Measurements from ENCODE around the gene CELF2.

Gene CELF2

GRCh38 chr10:11063856-11064255, 46.2 kb downstream of the CELF2 start:
- no peak for DNase-seq

DNA sequence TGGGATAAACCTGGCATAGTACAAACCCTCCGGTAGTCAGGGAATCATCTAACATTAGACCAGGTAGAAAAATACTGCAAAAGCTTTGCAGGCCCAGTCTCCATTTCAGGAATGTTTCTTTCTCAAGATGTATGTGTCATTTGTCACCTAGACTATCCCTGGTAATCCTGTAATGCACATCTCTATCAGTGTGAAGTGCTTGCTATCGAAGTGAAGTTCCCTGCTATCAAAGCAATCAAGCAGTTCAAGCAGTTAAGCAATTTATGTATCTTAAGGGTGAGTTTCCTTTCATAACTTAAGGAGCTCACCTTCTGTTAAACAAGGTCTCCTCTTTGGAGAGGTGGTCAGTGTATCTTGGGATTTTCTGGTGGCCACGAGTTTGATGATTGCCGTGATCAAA, 47.2 kb downstream of the CELF2 start:
- DNase-seq: no peak

GRCh38 chr10:11065567-11065966, 47.9 kb downstream of the CELF2 start:
- DNase-seq: no peak

GRCh38 chr10:11066520-11066919, 48.8 kb downstream of the CELF2 start:
- DNase-seq: no peak

DNA sequence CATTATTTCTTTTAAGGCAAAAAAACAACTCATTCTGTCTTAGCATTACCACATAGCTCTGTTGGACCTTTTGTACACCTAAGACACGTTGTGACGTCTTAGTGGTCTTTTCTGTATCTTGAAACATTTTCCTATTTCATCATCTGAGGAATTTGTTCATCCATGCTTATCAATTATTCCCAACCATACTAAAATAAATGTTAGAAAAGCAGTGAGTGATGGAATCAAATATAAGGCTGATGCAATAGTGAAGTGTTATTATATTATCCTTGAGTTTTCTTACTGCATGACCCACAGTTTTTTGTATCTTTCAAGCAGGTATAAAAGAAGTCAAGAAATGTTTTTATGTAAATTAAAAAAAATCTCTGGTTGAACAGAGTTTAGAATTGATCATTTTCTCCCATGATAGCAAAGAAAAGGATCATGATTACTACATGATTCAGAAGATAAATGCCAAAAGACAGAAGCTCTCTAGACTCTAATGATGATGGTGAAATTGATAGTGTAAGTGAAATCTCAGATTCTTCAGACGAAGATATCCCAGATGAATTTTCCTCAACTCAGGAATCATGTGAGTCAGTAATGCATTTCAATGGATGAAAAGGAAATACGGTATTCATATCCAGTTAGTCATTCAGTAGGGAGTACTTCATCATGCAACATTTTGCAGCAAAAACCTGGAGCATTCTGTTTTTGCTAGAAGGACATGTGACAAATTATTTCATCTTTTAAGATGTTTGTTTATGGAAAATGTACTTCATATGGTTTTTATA, 51.4 kb downstream of the CELF2 start:
- no peak for DNase-seq

DNA sequence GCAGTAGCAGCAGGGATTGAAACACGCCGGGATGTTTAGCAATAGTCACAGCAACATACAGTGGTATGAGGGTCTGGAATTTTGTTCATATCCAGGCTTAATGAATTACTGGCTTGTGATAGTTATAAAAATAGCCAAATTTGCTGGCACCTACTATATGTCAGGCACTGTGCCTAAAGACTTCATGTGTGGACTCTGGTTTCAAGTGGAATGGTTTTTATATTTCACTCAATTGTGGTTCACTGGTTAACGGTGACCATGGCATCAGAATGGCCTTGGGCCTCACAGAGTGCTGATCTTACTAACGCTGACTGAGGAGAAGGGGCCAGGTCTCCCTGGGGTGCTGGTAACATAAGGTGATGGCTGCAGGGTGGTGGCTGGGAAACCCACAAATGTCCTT, 55.7 kb downstream of the CELF2 start:
- DNase-seq: no peak

GRCh38 chr10:11074536-11075267, 57.0 kb downstream of the CELF2 start:
- no peak for DNase-seq

DNA sequence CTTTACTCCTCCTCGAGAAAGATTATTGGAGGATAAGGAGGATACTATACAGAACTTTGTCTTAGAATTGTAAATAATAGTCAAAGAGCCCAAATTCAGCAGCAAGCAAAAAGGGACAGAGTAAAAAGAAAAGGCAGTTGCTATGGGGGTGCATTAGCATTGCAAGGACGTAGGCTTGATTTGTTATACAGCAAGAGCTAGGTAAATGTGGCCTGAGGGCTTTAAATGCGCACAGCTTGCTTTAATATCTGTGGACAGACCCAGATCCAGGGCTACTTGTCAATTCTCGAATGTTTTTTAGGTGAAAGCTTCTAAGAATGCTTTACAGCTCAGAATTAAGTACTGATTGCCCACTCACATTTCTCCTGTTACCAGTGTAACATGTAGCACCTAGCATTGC, 58.5 kb downstream of the CELF2 start:
- no peak for DNase-seq

DNA sequence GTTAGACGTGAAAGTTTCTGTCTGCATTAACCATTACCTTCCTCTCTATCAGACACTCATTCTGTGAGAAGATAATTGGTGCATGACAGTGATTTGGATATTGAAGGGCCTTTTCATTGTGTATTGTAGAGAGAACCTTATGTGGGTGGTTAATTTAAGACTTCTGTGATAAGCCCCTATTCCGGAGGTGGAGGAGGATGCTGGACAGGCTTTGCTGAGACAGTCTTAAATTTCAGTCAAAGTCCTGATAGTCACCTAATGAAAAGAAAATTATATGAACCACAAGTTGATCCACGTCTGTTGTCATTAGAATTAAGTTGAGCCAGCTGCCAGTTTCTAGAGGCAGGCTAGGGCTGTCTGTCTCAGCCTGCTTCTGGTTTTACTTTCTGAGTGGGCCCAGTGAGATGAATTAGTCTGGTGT, 62.9 kb downstream of the CELF2 start:
- no peak for DNase-seq

- no peak for DNase-seq
These were observed 63.7 kb downstream of the CELF2 start for GRCh38 chr10:11081408-11081807.

DNA sequence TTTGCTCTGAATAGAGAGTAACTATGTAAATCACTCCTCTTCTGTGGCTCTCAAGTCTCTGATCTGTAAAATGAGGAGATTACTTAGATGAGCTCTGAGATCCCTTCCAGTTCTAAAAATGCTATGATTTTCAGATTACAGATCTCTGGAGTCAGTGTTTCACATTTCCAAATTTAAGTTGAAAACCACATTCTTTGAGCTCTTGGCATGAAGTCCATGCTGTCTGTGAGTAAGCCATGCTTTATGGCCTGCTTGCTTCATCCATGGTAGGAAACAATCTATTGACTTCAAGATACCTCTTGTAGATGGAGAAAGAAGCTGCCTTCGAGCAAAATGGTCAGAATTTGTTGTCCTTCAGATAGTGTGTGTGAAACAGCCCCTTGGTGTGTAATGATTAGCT, 64.9 kb downstream of the CELF2 start:
- no peak for DNase-seq

- DNase-seq: no peak
These were observed 65.4 kb downstream of the CELF2 start for GRCh38 chr10:11083051-11083450.

DNA sequence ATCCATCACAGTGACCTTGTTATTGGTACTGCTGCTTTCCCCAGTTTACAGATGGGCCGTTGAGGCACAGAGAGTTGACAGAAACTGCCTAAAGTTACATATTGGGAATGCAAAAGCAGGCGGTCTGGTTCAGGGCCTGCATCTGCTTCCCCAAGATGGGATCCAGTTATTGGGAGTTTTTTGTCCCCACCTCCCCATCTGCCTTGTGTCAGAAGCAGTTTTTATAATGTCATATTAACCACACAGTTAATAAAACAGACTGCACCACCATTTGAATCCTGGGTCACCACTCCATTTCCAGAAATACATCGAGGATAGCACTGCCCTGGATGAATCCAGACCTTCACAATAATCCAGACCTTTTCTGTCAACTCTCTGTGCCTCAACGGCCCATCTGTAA, 67.9 kb downstream of the CELF2 start:
- DNase-seq: no peak

GRCh38 chr10:11086177-11086840, 68.6 kb downstream of the CELF2 start:
- no peak for DNase-seq

GRCh38 chr10:11087372-11087771, 69.7 kb downstream of the CELF2 start:
- DNase-seq: no peak

GRCh38 chr10:11088709-11089108, 71.0 kb downstream of the CELF2 start:
- DNase-seq: no peak

DNA sequence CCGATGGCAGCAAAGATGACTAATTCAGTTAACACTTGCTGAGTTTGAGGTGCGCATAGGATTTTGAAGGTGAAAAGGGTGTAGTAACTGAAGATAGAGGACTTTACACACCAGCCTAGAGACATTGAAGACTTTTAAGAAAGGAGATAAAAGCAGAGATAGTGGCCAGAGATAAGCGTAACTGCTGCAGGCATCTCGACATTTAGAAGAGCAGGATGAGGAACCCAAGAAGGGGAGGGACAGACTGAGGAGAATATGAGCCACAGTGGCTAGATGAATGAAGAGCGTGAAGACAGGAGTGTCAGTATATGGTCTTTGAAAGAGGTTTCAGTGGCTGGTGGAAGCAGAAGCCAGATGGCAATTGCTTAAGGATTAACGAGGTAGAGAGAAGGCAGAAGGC, 71.6 kb downstream of the CELF2 start:
- DNase-seq: no peak

DNA sequence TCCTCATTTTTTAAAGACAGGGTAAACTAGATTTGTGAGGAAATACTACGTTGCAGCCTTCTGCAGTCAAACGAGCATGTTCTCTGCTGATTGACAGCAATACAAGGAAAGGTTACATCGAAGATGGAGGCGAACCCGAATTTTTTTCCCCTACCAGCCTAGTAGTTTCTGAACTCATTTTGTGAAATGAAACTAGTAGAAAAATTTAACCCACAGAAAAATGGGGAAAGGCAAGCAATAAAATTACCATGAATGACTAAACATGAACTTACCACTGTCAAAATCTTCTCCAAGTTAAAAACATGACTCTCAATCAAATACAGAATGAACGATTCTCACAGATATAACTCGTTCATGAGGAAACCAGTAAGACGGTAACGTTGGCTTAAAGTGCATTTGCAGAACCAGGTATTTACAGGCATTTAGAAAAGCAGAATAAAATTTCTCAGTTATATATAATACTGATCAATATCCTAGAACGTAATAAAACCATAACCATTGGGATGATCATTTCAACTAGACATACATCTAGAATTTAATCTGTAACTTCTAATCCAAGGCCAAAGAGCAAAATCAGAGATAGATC, 73.9 kb downstream of the CELF2 start:
- DNase-seq: no peak

DNA sequence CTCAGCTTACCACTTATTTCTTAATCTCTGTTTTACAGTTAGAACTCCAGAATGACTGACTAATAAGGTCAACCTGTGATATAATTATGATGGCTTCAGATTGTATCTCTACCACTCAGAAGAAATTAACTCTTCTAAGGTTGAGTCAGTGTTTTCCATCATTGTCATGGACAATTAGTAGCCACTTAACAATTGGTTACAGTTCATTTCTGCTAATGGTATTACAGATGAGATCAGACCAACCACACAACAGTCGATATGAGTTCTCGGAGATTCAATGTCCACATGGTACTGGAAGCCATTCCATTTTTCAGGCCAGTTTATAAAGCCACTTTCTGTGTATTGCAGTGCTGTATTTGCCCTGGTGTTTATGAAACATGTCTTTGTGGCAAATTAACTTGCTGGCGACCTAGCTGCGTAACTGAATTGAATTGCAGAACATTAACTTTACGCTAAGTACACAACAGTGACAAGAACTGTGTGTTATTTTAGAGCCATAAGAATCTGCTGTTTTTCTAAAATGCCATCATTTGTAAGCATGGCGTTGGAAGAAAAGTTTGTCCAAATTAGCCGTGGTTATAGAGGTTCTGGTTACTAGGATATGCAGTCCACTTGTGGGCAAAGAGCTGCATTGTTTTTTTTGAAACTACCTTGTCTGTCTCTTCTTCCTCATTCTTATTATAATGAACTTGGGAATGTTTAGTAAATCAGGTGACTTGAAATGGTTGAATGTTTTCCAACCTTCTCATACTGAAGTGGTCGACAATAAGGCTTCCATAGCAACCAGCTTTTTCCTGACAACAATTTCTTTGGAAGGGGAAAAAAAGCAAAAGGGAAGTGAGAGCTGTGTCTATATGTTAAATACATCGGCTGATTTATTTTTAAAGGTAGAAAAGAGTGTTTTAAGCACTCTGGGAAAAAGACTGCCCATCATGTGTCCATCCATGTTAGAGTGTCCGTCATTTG, 76.4 kb downstream of the CELF2 start:
- DNase-seq: no peak

DNA sequence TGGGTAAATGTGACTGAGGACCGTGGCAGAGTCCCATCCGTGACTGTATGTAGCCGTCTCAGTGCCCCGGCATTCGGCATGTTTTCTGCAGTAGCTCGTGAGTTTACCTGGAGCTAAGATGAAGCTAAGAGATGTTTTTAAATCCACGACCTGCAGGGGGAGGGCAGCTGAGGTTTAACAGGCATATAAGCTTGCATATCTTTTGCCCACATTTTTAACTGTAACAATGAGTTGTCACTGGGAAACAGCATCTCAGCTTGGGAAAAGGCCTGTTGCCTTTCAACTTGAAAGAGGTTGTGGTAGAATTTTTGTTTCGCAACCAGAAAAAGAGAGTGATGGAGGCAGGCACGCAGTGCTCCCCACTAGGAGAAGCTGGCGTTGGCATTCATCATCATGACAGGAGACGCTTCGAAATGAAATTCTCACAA, 77.7 kb downstream of the CELF2 start:
- no peak for DNase-seq

DNA sequence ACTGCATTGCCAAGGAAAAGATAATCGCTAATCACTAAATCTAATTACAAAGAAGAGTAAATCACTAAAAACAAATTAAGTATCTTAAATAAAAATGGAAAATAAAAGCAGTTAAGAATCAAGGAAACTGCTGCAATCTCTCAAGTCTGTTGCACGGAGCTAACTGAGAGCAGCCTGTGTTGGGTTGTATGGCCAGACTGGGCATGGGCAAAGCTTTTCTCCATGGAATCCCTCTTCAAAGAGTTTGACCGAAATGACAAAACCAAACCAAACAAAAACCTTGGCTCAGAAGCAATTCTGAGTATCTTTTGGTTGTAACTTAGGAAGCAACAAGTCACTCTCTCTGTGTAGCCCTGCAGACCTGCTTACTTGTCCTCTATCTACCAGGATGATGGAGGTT, 78.8 kb downstream of the CELF2 start:
- no peak for DNase-seq

DNA sequence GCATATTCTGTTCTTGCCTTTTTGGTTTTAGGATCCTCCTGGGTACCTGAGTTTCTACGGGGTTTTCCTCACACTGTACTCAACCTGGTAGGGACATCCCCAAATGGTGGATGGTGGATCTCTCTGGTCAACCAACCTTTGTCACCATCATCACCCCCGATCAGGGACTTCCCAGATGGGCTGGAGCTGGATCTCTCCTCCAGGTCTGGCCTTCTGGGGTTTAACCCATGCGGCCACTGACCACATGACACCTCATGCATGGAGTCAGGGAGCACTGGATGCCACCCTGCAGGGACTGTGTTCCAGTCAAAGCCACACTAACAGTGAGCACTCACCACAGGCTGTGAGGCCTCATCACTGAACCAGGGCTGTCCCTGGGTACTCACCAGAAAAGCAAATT, 80.0 kb downstream of the CELF2 start:
- no peak for DNase-seq

All from NCI-H1105 (cell line).